ENCODE measurements around the gene SHROOM2. TPM values are rescaled to one million over a fixed set of nuclear protein-coding genes. Genes with fewer than 3 reads are reported as not detected.

Gene SHROOM2
- polyA plus RNA-seq, 1 experiment = 1.1 TPM

DNA sequence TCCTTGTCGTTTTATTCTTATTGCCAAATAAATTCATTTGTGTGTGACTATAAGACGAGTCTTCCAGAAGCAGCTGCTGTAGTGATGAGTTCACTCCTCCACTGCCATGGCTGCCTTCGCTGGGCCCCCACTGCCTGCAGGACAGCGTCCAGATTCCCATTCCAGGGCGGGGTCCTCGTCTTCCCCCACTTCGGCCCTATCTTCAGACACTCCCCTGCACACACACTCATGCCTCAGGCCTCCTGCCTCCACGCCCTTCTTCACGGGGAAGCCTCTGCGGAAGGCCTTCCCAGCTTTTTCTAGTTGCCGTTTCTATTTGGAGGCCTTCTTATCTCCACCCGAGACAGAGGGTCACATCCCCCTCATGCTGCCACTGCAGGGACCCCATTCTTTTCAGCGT is 80.4 kb downstream of the SHROOM2 start:
- ChIA-PET POLR2A (no interaction called here), CTCF (interaction anchor here (0.6 kb wide), 1 partner anchor 113 kb away, joined by 3 read pairs; no protein-coding TSS in a partner anchor)
- Histone ChIP-seq H3K4me3 (ENCODE audit: low read depth, low read length) (no peak overlapping the region), H3K27me3 (ENCODE audit: control insufficient read depth, insufficient read depth, low read length) (no peaks in the 10 kb centered on the region), H3K36me3 (ENCODE audit: control insufficient read depth, insufficient read depth, low read length) (no peaks in the 10 kb centered on the region)
- DNase-seq (ENCODE audit: low read depth) = no peak
- TF ChIP-seq, protein P1, sequence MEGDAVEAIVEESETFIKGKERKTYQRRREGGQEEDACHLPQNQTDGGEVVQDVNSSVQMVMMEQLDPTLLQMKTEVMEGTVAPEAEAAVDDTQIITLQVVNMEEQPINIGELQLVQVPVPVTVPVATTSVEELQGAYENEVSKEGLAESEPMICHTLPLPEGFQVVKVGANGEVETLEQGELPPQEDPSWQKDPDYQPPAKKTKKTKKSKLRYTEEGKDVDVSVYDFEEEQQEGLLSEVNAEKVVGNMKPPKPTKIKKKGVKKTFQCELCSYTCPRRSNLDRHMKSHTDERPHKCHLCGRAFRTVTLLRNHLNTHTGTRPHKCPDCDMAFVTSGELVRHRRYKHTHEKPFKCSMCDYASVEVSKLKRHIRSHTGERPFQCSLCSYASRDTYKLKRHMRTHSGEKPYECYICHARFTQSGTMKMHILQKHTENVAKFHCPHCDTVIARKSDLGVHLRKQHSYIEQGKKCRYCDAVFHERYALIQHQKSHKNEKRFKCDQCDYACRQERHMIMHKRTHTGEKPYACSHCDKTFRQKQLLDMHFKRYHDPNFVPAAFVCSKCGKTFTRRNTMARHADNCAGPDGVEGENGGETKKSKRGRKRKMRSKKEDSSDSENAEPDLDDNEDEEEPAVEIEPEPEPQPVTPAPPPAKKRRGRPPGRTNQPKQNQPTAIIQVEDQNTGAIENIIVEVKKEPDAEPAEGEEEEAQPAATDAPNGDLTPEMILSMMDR (IDR thresholded peaks at IDR 0.05; ENCODE audit: insufficient read depth, low read depth, low read length) = no peak

DNA sequence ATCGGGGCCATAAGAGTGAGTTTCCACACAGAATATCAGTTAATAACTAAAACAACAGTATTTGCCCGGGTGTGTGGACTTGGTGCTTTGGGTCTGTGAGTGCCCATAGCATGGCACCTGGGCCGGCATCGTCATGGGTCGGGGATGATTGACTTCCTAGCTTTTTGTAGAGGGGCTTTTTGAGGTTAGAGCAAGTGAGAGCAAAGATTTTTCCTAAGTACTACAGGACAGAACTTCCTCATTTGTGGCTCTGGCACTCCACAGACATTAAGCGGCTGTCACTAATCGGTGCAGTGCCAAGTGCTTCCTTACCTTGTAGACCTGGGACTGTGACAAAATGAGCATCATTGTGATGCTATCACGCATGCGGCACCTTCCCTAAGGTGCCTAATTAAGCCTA is 81.0 kb downstream of the SHROOM2 start:
- H3K36me3 ChIP-seq (ENCODE audit: control insufficient read depth, insufficient read depth, low read length) = no peaks in the 10 kb centered on the region
- TF ChIP-seq, protein P1 (IDR thresholded peaks at IDR 0.05; ENCODE audit: insufficient read depth, low read depth, low read length) = no peak
- ChIA-PET CTCF (no interaction called here), POLR2A (no interaction called here)
- DNase-seq (ENCODE audit: low read depth) = no peak
- H3K27me3 ChIP-seq (ENCODE audit: control insufficient read depth, insufficient read depth, low read length) = no peaks in the 10 kb centered on the region
- H3K4me3 ChIP-seq (ENCODE audit: low read depth, low read length) = no peak overlapping the region

DNA sequence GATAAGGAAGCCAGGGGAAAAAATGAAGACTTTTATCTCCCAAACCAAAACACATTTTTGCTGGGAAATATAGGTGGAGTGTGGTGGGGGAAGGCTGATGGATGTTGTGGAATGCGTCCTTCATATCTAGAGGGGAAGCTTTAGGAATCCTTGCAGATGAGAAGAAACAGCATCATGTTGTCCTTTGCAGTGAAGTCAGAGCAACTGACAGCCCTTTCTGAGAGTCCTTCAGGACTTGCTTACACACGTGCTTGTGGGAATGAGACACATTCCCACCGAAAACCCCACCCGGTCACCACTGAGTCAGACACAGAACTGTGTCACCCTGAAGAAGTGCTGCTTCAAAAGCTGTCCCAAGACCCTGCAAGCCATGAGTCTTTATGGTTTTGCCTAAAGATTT is 81.5 kb downstream of the SHROOM2 start:
- ChIA-PET POLR2A (no interaction called here), CTCF (no interaction called here)
- TF ChIP-seq, protein P1 (IDR thresholded peaks at IDR 0.05; ENCODE audit: insufficient read depth, low read depth, low read length) = no peak

DNA sequence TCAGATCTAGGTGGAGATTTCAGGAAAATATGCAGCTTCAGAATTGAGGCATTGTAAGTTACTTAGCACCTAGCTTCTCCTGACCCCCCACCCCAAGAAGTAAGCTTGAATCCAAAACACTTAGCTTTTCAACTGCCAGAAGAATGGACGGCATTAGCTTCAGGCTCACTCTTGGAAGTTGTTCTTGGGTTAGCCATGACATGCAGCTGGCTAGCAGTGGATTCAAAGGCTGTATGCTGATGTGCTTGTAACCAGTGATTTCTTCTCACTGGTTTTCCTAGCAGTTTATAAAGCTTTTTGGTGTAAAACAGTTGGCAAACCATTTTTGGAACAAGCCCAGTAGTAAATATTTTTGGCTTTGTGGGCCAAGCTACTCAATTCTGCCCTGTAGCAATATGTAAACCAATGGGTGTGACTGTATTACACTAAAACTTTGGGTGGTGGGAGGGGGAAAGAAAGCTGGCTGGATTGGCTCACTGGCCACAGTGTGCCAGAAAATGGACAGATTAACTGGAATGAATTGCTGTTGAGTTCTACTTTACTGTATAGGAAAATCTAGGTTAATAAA is 85.6 kb downstream of the SHROOM2 start:
- Histone ChIP-seq H3K4me3 (ENCODE audit: low read depth, low read length) (no peak overlapping the region), H3K27me3 (ENCODE audit: control insufficient read depth, insufficient read depth, low read length) (no peaks in the 10 kb centered on the region; the same call in 1 of the 2 replicates), H3K36me3 (ENCODE audit: control insufficient read depth, insufficient read depth, low read length) (no peaks in the 10 kb centered on the region)
- TF ChIP-seq, protein P1 (IDR thresholded peaks at IDR 0.05; ENCODE audit: insufficient read depth, low read depth, low read length) = no peak
- CTCF ChIA-PET = interaction anchor here (0.8 to 2.1 kb wide), 3 partner anchors 18 to 248 kb away, joined by 3 to 8 read pairs (median 3); no protein-coding TSS in a partner anchor
- POLR2A ChIA-PET = no interaction called here
- DNase-seq (ENCODE audit: low read depth) = no peak

More for the DNA sequence above, 81.5 kb downstream of the SHROOM2 start:
- DNase-seq (ENCODE audit: low read depth) = no peak
- H3K36me3 ChIP-seq (ENCODE audit: control insufficient read depth, insufficient read depth, low read length) = no peaks in the 10 kb centered on the region
- no peaks in the 10 kb centered on the region for H3K27me3 ChIP-seq (ENCODE audit: control insufficient read depth, insufficient read depth, low read length)
- no peak overlapping the region for H3K4me3 ChIP-seq (ENCODE audit: low read depth, low read length)

DNA sequence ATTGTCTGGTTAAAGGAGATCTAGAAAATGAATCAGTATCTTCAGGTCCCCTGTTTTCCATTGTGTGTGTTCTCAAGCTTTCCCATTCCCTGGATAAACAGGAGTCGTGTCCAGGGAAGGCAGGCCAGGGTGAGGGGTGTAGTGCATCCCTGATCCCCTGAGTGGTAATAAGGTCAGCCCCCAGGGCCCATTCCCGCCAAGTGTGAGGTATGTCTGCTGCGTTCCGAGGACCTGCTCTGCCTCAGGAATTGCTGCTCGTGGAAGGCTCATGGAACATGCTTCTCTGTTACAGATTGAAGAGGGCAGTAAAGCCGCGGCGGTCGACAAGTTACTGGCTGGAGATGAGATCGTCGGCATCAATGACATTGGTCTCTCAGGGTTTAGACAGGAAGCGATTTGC is 87.1 kb downstream of the SHROOM2 start:
- H3K4me3 ChIP-seq (ENCODE audit: low read depth, low read length) = no peak overlapping the region
- ChIA-PET CTCF (interaction anchor here (0.6 to 2.1 kb wide), 3 partner anchors 9 to 246 kb away, joined by 3 to 8 read pairs (median 3); no protein-coding TSS in a partner anchor), POLR2A (no interaction called here)
- H3K27me3 ChIP-seq (ENCODE audit: control insufficient read depth, insufficient read depth, low read length) = no peaks in the 10 kb centered on the region; the same call in 1 of the 2 replicates
- no peak for DNase-seq (ENCODE audit: low read depth)
- TF ChIP-seq, protein P1 (IDR thresholded peaks at IDR 0.05; ENCODE audit: insufficient read depth, low read depth, low read length) = no peak
- H3K36me3 ChIP-seq (ENCODE audit: control insufficient read depth, insufficient read depth, low read length) = no peaks in the 10 kb centered on the region
